HG03565 (cell line): ENCODE measurements around the gene HARBI1.

Source experiments
- ATAC-seq: cut with Tn5 transposase; IDR thresholded peaks from one replicate; pipeline ENCODE4 v1.9.1; 2021; ENCODE audit warnings: mild to moderate bottlenecking, moderate library complexity; ENCODE audit not compliant: unreplicated experiment

The HARBI1 gene

GRCh38 chr11:46557684-46558151 lies 59.3 kb downstream of the HARBI1 start:
- ATAC-seq = no peak

- no peak for ATAC-seq
Measured at GRCh38 chr11:46555267-46556054, 61.6 kb downstream of the HARBI1 start.

GRCh38 chr11:46554213-46555147 lies 62.5 kb downstream of the HARBI1 start:
- ATAC-seq = no peak

- no peak for ATAC-seq
Measured at GRCh38 chr11:46553814-46554212, 63.2 kb downstream of the HARBI1 start.
